Activated CD8-positive, alpha-beta T cell treated with anti-CD3 and anti-CD28 coated beads, Interleukin-2, amount 10 ng/mL, durations not matched to agents 7 days and 5 days (primary cell): ENCODE measurements around the gene MARVELD1. TPM values are rescaled to one million over a fixed set of nuclear protein-coding genes. Genes with fewer than 3 reads are reported as not detected.
"Not testable (repeated sequence)": the region's sequence is repeated elsewhere in the genome, so short reads cannot be mapped to it uniquely, and the experiment has no call there.

Experiments
- ATAC-seq: fragments of 150-1000 bp; cut with Tn5 transposase; one replicate; pipeline ENCODE4 v1.10.0; 2021; ENCODE audit warnings: moderate library complexity
- CTCF ChIA-PET: fragments of 350-600 bp; sonication (Branson Sonifier 250); formaldehyde crosslinking; loops from one replicate; lab custom pipeline; 2021; ENCODE audit warnings: antibody characterized with exemption; lab: Charles Lee
- POLR2A ChIA-PET: fragments of 350-600 bp; sonication (Branson Sonifier 250); formaldehyde crosslinking; loops from one replicate; lab custom pipeline; 2021; ENCODE audit warnings: antibody characterized with exemption; lab: Charles Lee
- DNase-seq: peaks from one replicate; pipeline ENCODE4 v3.0.0-alpha.2; 2020
- H3K27ac Mint-ChIP-seq: one replicate; pipeline ENCODE4 v1.8.0; 2021; ENCODE audit warnings: mild to moderate bottlenecking, mixed read lengths
- H3K27me3 Mint-ChIP-seq: one replicate; pipeline ENCODE4 v1.8.0; 2021; ENCODE audit warnings: low read depth, mixed read lengths
- H3K36me3 Mint-ChIP-seq: one replicate; pipeline ENCODE4 v1.8.0; 2021; ENCODE audit warnings: low read depth, mixed read lengths
- H3K4me1 Mint-ChIP-seq: one replicate; pipeline ENCODE4 v1.8.0; 2021; ENCODE audit warnings: low read depth, mixed read lengths
- H3K4me3 Mint-ChIP-seq: one replicate; pipeline ENCODE4 v1.8.0; 2021; ENCODE audit warnings: mild to moderate bottlenecking, mixed read lengths
- H3K9me3 Mint-ChIP-seq: one replicate; pipeline ENCODE4 v1.8.0; 2022; ENCODE audit warnings: mixed read lengths; ENCODE audit not compliant: insufficient read depth
- total RNA-seq, 2 experiments: library from RNA; stranded (reverse); gene quantifications; one replicate each; pipeline ENCODE4 v1.2.3, GENCODE V29; 2021

The MARVELD1 gene
- total RNA-seq, 2 experiments from 2014 or later = 2.2 to 2.4 TPM

DNA sequence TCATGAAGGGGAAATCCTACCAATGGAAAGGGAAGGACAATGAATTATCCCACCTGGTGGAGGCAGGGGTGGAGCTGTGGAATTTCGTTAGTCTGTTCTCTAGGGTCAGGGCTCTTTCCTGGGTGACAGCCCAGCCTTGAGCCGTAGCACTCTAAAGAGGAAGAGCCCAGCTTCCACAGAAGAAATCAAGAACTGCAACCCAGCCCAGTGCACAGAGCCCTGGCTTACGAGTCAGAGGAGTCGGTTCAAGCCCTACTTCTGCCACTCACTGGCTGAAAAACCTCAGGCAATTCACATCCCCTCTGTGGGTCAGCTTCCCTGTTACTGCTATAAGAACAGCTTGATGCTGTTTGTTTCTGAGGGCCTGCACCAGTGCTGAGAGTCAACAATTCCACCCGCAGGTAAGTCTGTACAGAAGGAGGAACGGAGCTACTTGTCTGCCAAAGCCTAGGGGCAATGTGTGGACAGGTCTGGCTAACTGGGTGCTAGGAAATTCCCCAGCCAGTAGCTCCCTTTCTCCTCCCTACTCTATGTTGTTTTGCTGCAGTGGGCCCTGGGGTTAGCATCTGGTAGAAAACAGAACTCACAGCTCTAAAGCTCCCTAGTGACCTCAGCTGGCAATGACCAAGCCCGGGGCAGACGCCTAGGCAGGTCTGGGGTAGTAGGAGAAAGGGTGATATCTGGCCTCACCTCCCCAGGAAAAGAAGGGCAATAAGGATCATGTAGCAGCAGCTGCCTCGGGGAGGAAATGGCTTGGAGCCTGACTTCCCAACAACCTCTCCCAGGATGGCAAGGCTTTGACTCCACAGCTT, 29.8 kb upstream of the MARVELD1 start:
- CTCF ChIA-PET = interaction anchor here (0.7 to 7.5 kb wide), 6 partner anchors 18 to 111 kb away, joined by 3 to 59 read pairs (median 5); partner anchors contain the start of gene ZFYVE27
- H3K9me3 Mint-ChIP-seq = no peaks in the 10 kb centered on the region

DNA sequence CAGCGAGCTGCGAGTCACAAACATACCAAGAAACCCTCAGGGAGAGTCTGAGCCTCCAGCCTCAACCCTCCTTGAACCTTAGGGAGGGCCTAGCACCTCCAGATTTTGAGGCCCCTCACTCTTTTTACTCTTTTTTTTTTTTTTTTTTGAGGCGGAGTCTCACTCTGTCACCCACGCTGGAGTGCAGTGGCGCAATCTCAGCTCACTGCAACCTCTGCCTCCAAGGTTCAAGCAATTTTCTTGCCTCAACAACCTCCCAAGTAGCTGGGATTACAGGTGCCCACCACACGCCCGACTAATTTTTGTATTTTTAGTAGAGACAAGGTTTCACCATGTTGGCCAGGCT, 29.2 kb upstream of the MARVELD1 start:
- POLR2A ChIA-PET, DNase-seq, H3K4me3 Mint-ChIP-seq, H3K9me3 Mint-ChIP-seq, H3K27me3 Mint-ChIP-seq, ATAC-seq, H3K36me3 Mint-ChIP-seq, H3K27ac Mint-ChIP-seq: not testable (repeated sequence)
- peaks cover 17% of the 10 kb centered on the region for H3K4me1 Mint-ChIP-seq
- CTCF ChIA-PET = interaction anchor here (1.2 to 7.5 kb wide), 4 partner anchors 18 to 52 kb away, joined by 4 to 59 read pairs (median 12); partner anchors contain the start of gene ZFYVE27

More for the DNA sequence above, 29.8 kb upstream of the MARVELD1 start:
- H3K4me1 Mint-ChIP-seq = peaks cover 17% of the 10 kb centered on the region
- no peak for DNase-seq
- no peaks in the 10 kb centered on the region for H3K27me3 Mint-ChIP-seq
- no peaks in the 10 kb centered on the region for H3K36me3 Mint-ChIP-seq
- no peak for ATAC-seq
- POLR2A ChIA-PET = no interaction called here
- no peak overlapping the region for H3K27ac Mint-ChIP-seq
- H3K4me3 Mint-ChIP-seq = no peak overlapping the region

DNA sequence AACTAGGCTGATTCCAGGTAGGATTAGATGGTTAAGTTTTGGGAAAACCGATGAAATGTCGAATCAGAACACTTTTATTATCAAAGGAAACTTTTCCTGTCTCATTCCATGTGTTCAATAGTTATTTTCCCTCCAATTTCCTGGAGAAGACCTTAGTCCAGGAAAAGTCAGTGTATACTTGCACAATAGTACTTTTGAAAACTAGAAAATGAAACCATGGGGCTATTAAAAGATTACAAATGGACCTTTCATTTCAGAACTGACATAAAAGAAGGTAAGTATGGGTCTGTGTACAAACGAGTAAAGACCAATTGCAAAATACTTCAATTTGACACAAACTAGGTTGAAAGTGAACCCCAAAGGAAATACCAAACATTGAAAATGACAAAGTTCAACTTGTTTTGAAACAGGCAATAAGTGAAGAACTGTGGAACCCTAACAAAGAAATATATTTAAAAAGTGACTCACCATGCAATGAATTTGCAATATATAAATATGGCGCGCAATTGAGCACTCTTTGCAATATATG, 28.6 kb upstream of the MARVELD1 start:
- CTCF ChIA-PET = interaction anchor here (1.3 to 7.5 kb wide), 3 partner anchors 17 to 185 kb away, joined by 4 to 59 read pairs (median 18); no protein-coding TSS in a partner anchor
- no peak overlapping the region for H3K27ac Mint-ChIP-seq
- DNase-seq (no peak), ATAC-seq (no peak)
- H3K4me3 Mint-ChIP-seq = no peak overlapping the region
- H3K4me1 Mint-ChIP-seq = peaks cover 17% of the 10 kb centered on the region
- POLR2A ChIA-PET = interaction anchor here (0.8 kb wide), 1 partner anchor 52 kb away, joined by 4 read pairs; the partner anchor contains the start of gene ZFYVE27
- H3K36me3 Mint-ChIP-seq = no peaks in the 10 kb centered on the region
- no peaks in the 10 kb centered on the region for H3K9me3 Mint-ChIP-seq
- no peaks in the 10 kb centered on the region for H3K27me3 Mint-ChIP-seq

DNA sequence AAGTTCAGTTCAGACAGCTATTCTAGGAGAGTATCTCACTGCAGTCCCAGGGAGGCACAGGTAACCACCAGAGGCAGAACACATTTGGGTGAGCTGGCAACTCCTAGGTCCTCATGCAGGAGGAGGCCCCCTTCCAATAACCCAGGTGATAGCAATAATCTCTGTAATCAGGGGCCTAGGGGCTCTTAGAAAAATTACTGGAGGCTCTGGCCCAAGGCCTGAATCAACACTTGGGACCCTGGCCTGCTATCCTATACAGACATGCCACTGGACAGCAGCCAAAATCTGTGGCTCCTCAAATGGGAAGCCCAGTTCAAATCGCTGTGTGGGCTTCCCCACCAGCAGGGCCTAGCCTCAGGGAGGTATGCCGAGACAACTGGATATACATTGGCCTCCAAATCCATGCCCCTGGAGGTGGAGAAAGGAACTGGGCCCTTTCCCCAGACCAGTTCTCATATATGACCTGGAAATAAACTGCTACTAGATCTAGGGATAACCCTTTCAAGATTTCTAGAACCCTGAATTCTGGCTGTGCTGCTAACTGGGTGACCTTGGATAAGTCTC, 28.1 kb upstream of the MARVELD1 start:
- ATAC-seq = no peak
- H3K36me3 Mint-ChIP-seq = no peaks in the 10 kb centered on the region
- H3K27ac Mint-ChIP-seq = no peak overlapping the region
- no peaks in the 10 kb centered on the region for H3K9me3 Mint-ChIP-seq
- ChIA-PET POLR2A (interaction anchor here (0.8 to 1.1 kb wide), 2 partner anchors 49 to 51 kb away, joined by 3 to 4 read pairs; partner anchors contain the start of gene ZFYVE27), CTCF (interaction anchor here (0.7 to 7.5 kb wide), 10 partner anchors 9 to 184 kb away, joined by 3 to 59 read pairs (median 4); no protein-coding TSS in a partner anchor)
- no peaks in the 10 kb centered on the region for H3K27me3 Mint-ChIP-seq
- H3K4me1 Mint-ChIP-seq = peaks cover 17% of the 10 kb centered on the region
- no peak overlapping the region for H3K4me3 Mint-ChIP-seq
- DNase-seq = no peak

DNA sequence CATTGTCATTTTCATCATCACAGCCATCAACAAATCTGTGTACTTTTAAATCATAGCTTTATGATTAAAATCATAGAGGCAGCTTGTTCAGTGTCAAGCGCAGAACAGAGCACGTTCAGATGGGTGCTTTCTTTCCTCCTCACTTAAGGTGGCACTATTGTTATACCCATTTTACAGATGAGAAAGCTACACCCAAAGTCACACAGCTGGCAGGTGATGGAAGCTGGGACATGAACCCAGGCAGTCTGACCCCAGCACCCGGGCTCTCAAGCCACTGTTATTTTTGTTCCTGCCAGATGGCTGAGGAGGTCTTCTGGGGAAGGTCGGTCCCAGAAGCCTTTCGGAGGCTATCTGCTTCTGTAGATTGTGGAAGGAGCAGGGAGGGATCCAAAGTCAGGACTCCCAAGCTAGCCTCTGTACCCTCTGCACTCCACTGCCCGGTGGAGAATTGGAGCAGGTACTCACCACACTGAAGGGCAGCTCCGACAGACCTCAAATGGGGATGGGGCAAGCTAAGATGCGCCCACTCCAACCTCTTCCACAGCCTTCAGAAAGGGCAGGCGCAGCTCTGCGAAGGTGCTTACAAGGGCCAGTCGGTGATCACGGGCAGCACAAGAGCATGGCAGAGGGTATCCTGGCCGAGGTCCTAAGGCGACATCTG, 27.1 kb upstream of the MARVELD1 start:
- H3K4me1 Mint-ChIP-seq = peaks cover 17% of the 10 kb centered on the region
- peak overlapping the region; percentile 61 for H3K27ac Mint-ChIP-seq
- no peak for ATAC-seq
- peak; percentile 25 for DNase-seq
- H3K36me3 Mint-ChIP-seq = no peaks in the 10 kb centered on the region
- H3K27me3 Mint-ChIP-seq = no peaks in the 10 kb centered on the region
- CTCF ChIA-PET = interaction anchor here (0.7 to 7.5 kb wide), 20 partner anchors 9 to 111 kb away, joined by 3 to 59 read pairs (median 4); partner anchors contain the start of genes MARVELD1, PI4K2A, SFRP5 and ZFYVE27
- POLR2A ChIA-PET = interaction anchor here (0.7 to 1.6 kb wide), 5 partner anchors 8 to 48 kb away, joined by 3 to 7 read pairs (median 5); no protein-coding TSS in a partner anchor
- H3K9me3 Mint-ChIP-seq = no peaks in the 10 kb centered on the region
- peak overlapping the region; percentile 82 for H3K4me3 Mint-ChIP-seq

DNA sequence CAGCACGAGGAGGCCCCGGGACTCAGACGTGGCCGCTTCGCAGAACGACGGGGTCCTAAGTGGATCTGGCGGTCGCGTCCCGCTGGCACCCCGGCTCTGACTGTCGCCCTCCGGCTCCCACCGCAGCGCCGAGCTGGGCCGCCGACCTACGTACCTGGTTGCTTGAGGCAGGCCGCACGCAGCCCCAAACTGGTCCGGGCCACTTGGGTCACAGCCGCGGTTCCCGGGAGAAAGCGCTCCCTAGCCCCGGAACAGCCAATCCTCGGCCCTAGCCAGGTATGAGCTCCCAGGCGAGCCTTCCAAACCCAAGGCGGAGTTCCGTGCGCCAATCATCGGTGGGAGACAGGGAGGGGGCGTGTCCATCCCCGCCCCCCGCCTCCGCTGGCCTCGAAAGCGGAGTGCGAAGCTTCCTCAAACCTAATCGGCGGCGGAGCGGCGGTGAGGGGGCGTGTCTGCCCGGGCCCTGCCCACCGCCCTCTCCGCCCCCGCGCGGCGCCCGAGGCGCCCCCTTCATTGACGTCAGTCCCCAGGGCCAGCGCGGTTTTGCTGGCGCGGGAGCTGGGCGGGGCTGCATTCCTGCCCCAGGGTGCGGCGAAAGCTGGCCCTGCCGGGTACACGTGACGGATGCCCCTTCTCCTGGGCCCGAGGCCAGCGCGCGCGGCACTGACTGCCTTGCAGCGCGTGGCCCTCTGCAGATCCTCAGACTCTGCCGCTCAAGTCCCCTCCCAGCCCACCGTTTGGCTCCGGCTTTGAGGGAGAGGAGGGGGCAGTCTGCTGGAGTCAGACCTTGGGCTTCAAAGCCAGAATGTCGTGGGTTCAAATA, 26.4 kb upstream of the MARVELD1 start, which contains the start of gene AVPI1:
TSS of gene AVPI1 (minus strand) at position 280 of the 823 bp plus-strand sequence. CDS start 7,336 bp downstream, outside the sequence.
- ChIA-PET POLR2A (interaction anchor here (0.7 to 1.6 kb wide), 6 partner anchors 9 to 48 kb away, joined by 3 to 7 read pairs (median 4); no protein-coding TSS in a partner anchor), CTCF (interaction anchor here (0.7 to 7.5 kb wide), 21 partner anchors 8 to 182 kb away, joined by 3 to 59 read pairs (median 5); partner anchors contain the start of genes MARVELD1, PI4K2A, SFRP5 and ZFYVE27)
- peaks cover 17% of the 10 kb centered on the region for H3K4me1 Mint-ChIP-seq
- peak within 1 kb of the TSS; percentile 74 for H3K27ac Mint-ChIP-seq
- H3K4me3 Mint-ChIP-seq = peak within 1 kb of the TSS; percentile 82
- ATAC-seq (peak; percentile 97), DNase-seq (peak; percentile 95)
- no peaks in the 10 kb centered on the region for H3K27me3 Mint-ChIP-seq
- H3K9me3 Mint-ChIP-seq = no peaks in the 10 kb centered on the region
- H3K36me3 Mint-ChIP-seq = no peaks in the 10 kb centered on the region

DNA sequence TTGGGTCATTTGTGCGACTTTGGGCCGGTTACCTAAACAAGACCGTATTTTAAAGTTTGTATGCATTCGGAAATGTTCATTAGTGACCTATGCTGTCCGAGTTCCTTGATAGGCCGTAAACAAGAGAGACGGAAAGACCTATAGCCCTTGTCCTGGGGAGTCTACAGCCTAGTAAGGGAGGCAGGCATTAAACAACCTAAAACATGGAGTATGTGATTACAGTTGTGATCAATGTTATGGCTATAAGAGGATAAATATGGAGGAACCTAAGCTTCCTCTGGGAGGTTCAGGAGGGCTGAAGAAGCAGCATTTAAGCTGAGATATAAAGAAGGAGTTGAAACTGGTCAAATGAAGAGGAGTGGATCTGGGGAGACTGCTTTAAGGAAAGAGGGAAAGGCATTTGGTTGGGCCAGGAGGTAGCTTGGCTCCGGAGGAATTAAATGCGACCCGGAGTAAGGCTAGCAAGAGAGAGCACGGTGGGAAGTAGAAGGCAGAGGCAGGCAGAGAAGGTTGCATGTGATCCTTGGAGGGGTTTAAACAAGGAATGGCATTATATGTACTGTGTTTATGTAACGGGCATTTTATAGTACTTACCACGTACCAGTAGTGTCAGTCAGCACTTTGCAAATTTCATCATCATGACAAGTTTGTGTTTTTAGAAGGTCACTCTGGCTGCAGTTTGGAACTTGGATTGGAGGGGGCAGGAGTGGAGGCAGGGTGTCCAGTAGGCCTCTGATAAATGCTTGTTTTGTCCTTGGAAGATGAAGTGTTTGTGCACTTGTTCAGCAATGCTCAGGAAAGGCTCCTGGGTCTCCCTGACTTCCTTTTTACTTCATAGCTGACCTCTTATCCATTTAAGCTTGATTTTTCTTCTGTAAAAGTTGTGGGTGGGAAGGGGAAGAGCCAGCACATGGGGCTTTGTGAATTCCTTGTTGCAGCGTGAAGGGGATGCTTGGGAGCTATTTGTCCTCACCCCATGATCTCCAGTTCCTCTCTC, 25.4 kb upstream of the MARVELD1 start:
- Mint-ChIP-seq H3K27me3 (no peaks in the 10 kb centered on the region), H3K36me3 (no peaks in the 10 kb centered on the region), H3K9me3 (no peaks in the 10 kb centered on the region), H3K4me3 (peak overlapping the region; percentile 82), H3K27ac (peak overlapping the region; percentile 74), H3K4me1 (peaks cover 17% of the 10 kb centered on the region)
- DNase-seq = no peak
- ChIA-PET POLR2A (interaction anchor here (0.9 to 1.6 kb wide), 4 partner anchors 9 to 47 kb away, joined by 3 to 7 read pairs (median 6); no protein-coding TSS in a partner anchor), CTCF (interaction anchor here (0.7 to 7.5 kb wide), 15 partner anchors 7 to 181 kb away, joined by 3 to 59 read pairs (median 5); partner anchors contain the start of genes MARVELD1 and PI4K2A)
- ATAC-seq = no peak

DNA sequence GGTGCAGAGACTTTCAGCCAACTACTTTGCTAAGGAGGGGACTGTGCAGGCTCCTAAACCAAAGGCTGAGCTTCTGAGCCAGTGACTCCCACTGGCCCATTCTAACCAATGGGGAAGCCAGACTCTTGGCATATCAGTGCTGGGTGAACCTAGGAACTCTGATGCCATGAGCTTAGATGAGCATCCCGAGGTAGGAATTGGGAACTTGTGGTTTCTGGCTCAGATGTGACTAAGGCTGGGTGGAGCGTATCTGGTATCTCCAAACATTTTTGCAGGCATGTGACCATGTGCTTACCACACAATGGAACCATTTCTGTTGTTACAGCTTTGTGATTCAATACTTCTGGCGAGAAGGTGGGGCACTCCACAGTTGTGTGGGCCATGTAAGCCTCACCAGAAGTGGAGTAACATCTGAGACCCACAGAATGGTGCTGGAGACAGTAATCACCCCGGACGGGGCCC, 23.9 kb upstream of the MARVELD1 start:
- no peak for ATAC-seq
- H3K4me3 Mint-ChIP-seq = no peak overlapping the region
- no peaks in the 10 kb centered on the region for H3K9me3 Mint-ChIP-seq
- ChIA-PET CTCF (interaction anchor here (1.4 to 7.5 kb wide), 2 partner anchors 12 to 20 kb away, joined by 5 to 59 read pairs; no protein-coding TSS in a partner anchor), POLR2A (no interaction called here)
- no peak overlapping the region for H3K27ac Mint-ChIP-seq
- DNase-seq = no peak
- H3K36me3 Mint-ChIP-seq = no peaks in the 10 kb centered on the region
- peaks cover 3% of the 10 kb centered on the region for H3K27me3 Mint-ChIP-seq
- H3K4me1 Mint-ChIP-seq = peaks cover 17% of the 10 kb centered on the region

DNA sequence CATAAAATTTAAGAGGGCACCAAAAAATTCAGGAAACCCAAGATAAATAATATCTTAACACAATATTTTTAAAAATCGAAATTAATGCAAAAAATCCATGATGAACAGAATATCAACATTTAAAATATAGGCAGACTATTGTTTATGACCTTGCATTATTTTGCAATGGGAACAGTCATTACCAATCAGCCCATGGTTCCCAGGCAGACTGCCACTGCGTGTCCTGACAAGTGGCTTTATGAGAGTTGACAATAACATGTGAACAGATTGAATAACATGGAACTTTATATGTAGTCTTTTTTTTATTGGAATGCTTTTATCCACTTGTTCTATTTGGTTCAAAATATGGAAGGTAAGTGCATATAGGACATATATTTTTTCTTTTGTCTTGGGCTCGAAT, 23.4 kb upstream of the MARVELD1 start:
- ChIA-PET CTCF (interaction anchor here (1.4 to 2.8 kb wide), 2 partner anchors 12 to 19 kb away, joined by 5 to 15 read pairs; no protein-coding TSS in a partner anchor), POLR2A (no interaction called here)
- no peaks in the 10 kb centered on the region for H3K36me3 Mint-ChIP-seq
- H3K4me1 Mint-ChIP-seq = peaks cover 14% of the 10 kb centered on the region
- no peak overlapping the region for H3K4me3 Mint-ChIP-seq
- no peak for ATAC-seq
- H3K9me3 Mint-ChIP-seq = no peaks in the 10 kb centered on the region
- DNase-seq = no peak
- no peak overlapping the region for H3K27ac Mint-ChIP-seq
- H3K27me3 Mint-ChIP-seq = peaks cover 4% of the 10 kb centered on the region
